GM19035 (cell line): Measurements from ENCODE around the gene FA2H.
"Not testable (repeated sequence)": the region's sequence is repeated elsewhere in the genome, so short reads cannot be mapped to it uniquely, and the experiment has no call there.

ENCODE experiments used
- ATAC-seq: cut with Tn5 transposase; IDR thresholded peaks from one replicate; pipeline ENCODE4 v1.9.1; 2021; ENCODE audit not compliant: unreplicated experiment

The FA2H gene

DNA sequence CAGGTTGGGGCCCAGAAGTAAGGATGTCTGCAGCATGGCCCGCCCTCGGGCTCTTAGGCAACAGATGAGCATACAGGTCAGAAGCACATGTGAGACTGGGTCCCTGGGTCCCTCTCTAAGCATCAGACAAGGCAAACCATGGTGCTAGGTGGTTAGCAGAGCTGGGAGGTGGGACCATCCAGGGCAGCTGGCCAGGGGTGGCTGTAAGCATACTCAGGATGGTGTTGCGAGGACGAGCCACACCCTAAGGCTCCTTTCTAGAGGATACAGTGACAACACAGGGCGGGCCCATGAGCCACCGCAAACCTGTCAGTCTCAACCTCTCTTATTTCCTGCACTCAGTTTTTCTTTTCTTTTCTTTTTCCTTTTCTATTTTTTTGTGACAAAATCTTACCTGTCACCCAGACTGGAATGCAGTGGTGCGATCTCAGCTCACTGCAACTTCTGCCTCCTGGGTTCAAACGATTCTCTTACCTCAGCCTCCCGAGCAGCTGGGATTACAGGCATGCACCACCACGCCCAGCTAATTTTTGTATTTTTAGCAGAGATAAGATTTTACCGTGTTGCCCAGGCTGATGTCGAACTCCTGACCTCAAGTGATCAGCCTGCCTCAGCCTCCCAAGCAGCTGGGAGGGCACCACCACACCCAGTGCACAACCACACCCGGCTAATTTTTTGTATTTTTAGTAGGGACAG is 3.6 kb downstream of the FA2H start:
- ATAC-seq: no peak

DNA sequence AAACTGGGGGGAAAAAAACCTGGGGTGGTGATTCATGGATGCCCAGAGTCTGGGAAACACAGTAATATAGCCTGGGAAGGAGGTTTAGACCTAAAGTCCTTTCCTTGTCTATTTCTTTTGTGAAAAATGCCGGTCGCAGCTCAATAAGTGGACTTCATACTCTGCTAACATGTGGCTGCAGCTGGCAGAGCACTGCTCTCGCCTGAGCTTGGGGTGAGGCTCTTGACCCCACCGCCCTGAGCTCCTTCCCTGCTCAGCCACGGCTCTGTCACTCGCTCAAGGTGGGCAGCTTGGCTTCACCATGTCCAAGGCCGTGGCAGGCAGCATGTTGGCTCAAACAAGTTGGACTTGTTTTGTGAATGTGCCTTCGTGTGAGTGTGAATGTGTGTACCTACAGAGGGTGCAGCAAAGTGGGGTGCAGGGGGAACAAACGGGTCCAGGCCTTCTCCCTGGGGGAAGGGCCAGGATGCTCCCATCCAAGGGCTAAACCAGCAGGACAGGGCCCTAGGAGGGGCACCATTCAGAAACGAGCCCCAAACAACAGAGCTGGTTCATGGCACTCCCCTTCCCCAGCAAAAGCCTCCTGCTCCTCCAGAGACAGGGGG is 4.9 kb downstream of the FA2H start:
- no peak for ATAC-seq

DNA sequence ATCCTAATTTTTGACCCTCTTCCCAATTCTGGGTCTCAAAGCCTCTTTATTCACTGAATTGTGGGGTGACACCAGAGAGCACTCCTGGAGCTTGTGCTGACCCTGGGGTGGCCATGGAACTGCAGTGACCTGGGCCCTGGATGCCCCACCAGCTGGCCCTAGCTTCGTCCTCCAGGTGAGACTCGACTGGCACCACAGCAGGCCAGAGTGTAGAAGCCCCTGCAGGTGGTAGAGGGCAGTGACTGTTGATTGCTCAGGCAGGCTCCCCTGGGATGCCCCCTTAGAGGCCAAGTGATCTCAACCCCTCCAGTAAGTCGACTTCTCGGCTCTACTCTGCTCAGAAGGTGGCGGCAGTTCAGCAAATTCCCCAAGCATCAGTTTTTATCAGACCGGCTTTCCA is 6.4 kb downstream of the FA2H start:
- no peak for ATAC-seq

DNA sequence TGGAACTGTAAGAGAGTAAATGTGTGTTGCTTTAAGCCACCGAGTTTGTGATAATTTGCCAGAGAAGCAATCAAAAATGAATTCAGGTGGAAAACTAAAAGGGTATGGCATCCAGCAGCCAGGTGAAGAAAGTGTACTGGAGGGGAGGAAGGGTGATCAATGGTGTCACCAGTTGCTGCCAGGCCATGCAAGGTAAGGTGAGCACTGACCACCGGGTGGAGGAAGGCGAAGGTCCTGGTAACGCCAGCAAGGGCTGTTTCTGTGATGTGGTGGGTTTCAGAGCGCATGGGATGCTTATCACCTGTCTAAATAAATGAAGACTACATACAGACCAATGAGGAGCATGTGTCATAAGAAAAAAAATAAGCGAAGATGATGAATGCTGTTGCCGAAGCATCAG is 6.9 kb downstream of the FA2H start:
- no peak for ATAC-seq

DNA sequence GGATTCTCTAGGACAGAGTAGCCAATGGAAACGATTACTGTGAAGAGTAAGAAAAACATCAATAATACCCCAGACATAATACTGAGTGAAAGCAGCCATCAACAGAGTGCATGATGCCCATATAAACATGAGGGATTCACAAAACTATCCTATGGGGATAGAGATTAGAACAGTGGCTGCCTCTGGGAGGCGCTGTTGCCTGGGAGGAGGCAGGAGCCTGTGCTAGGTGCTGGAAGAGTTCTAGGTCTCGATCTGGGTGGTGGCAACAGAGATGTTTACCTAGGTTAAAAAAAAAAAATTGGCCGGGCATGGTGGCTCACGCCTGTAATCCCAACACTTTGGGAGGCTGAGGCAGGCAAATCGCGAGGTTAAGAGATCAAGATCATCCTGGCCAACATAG is 7.9 kb downstream of the FA2H start:
- ATAC-seq: no peak

DNA sequence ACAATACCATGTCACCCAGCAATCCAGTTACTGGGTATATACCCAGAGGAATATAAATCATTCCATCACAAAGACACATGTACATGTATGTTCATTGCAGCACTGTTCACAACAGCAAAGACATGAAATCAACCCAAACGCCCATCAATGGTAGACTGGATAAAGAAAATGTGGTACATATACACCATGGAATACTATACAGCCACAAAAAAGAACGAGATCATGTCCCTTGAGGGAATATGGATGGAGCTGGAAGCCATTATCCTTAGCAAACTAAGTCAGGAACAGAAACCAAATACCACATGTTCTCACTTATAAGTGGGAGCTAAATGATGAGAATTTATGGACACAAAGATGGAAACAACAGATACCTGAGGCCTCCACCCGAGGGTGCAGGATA is 10.4 kb downstream of the FA2H start:
- ATAC-seq: not testable (repeated sequence)

DNA sequence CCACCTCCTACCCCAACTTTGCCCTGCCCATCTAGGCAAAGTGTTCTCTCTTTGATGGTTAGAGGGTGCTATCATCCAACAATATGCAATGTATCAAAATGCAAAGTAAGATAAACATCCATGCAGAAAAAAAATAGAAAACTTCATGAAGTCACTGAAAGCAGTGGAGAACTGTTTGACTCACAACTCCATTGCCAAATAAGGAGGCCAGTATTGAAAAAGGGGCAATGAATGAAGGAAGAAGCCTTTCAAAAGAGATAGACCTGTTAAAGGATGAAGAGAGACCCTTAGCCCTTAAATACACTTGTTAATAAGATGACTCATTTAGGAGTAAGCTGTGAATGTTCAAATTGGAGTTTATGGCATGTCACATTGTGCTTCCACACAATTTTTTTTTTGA is 13.0 kb downstream of the FA2H start:
- no peak for ATAC-seq

DNA sequence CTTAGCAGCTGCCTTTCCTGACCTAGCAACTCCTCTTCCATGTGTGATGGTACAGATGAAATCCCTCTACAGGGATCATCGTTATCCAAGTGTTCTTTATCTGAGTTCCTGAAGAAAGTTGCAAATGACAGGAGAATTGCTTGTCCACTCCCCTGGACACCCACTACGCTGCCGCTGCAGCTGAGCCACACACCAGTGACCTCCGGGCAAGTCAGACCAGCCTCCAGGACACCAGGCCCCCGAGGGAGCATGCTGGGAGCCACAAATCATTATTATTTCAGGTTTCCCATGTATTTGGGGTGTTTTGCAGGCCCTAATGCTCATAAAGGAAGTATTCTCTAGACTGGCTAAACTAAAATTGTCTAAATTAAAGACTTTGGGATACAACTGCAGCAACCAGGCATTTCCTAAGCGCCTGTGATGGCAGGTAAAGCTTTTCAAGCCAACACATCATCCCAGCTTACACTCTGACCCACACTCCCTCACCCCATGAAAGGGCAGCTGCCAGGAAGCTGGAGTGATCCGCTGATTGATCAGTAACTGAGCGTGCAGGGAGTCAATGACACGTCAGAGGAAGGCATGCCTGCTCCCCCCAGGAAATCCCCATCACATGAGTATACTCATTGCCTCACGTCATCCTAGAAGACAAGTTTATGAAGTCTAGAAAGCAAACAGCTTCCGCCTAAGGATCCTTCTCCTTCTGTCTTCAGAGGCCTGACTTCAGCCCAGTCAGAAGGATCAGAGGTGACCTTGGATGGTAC is 14.4 kb downstream of the FA2H start:
- no peak for ATAC-seq

DNA sequence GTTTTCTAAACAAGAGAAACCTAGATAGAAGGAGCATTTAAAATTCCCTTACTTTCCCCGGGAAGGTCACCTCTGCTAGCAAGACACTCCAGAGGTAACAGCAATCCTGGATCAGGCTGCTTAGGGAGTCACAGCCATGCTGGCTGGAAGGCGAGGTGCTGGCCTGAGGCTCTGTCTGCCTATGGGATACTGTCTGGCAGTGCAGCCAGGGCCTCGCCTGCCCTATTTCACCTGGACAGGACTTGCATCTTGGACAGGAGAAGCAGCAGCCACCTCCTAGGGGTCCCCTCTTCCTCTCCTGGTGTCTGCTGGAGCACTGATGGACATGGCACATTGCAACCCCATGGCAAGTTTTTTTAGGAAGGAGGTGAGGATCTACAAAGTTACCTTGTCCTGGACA is 15.1 kb downstream of the FA2H start:
- ATAC-seq: no peak

DNA sequence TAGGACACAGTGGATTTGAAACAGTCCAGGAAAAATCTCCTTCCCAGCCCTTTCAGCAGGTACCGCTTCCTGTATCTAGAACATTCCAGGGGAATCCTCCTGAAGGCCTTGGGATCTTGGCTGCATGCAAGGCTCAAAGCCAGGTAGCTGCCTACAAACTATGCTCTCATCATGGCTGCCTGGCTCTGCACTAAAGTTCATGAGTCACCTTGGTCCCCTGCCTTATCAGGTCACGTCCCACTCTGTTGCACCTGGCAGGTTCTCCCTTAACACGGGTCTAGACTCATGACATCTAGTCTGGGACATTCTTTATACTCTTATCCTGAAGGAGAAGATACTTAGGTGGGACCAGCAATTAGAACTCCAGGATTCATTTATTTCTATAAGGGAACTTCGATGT is 15.8 kb downstream of the FA2H start:
- no peak for ATAC-seq

DNA sequence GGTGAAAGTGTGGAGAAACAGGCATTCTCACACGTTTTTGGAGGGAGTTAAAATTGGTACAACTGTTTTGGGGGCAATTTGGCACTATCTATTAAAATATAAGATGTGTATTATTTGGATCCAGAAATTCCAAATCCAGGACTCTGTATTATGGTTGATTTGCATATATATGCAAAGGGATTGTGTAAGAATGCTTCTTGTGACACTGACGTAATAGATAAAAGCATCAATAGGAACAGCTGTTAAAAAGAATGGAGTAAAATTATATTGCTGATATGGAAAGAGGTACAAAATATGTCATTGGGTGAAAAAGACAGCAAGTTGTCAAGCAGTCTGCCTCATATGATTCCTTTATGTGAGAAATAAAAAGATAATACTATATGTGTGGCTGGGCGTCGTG is 17.3 kb downstream of the FA2H start:
- no peak for ATAC-seq

DNA sequence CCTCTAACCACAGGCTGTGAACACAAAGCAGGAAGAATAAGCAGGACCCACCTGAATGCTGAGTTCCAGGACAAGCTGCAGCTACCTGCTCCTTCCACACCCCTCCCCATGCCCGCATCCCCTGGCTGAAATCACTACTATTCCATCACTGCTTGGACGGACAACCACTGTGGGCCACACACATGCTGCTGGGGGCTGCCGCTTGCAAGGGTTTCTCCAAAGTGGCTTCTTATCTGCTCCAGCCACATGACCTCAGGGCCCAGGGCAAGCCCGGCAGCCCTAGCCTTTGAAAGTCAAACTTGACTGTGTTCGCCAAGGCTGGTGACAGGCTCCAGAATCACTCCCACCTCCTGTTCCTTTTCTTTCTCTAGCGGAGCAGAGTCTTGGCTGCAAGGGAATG is 18.4 kb downstream of the FA2H start:
- no peak for ATAC-seq

DNA sequence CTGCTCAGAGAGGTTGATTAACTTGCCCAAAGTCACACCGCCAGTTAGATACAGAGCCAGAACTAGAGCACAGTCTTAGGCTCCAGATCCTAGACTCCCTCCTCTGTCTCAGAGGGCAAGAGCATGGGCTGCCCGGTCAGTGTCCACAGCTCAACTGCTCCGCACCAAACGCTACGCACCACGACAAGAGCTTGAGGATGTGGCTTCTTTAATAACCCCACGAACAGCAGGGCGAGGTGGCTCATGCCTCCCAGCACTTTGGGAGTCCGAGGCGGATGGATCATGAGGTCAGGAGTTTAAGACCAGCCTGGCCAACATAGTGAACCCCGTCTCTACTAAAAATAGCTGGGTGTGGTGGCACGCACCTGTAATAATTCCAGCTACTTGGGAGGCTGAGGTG is 21.4 kb downstream of the FA2H start:
- no peak for ATAC-seq

DNA sequence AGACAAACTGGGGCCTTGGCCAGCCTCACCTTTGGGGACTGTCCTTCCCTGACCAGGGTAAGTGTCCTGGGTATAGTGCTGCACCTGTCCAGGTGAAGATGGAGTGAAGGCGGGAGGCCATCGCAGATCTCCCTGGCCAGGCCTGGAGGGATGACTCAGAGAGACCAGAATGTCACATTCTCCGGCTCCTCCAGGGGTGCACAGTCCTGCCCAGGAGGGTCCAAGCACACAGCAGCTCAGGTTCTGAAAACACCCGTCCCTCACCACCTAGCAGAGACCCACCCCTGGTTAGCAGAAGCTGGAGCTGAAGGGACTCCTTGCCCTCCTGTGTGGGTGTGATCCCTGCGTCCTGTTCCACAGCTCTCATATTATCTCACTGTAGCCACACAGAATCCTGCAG is 21.9 kb downstream of the FA2H start:
- ATAC-seq: no peak

DNA sequence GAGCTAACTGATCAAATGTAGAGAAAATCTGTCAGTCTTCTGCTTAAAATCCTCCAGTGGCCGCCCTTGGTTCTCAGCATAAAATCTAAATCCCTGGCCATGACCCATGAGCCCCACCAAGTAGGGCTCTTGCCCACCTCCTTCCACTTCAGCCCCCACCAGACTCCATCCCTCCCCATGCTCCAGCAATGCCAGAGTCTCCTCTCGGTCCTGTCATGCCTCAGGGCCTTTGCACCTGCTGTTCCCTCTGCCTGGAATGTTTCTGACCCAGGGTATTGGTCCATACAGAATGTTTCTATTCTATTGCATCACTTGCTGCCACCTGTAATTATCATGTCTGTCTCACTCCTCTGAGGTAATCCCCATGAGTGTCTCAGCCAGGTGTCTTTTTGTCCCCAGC is 22.4 kb downstream of the FA2H start:
- ATAC-seq: no peak

DNA sequence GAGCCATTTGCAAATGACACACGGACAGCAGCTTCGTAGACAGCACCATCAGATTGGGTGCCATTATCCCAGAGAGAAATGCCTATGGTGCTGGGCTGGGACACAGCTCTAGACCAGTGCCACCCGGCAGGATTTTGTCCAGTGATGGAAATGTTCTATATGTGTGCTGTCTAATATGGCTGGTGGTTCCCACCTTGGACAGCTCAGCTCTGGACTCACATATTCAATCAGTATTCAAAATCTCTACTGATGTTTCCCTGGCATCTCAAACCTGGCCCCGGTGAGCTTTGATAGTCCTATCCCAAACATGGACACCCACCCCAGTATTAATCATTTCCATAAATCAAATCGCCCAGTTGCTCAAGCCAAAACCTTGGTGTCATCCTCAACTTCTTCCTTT is 23.0 kb downstream of the FA2H start:
- ATAC-seq: no peak

DNA sequence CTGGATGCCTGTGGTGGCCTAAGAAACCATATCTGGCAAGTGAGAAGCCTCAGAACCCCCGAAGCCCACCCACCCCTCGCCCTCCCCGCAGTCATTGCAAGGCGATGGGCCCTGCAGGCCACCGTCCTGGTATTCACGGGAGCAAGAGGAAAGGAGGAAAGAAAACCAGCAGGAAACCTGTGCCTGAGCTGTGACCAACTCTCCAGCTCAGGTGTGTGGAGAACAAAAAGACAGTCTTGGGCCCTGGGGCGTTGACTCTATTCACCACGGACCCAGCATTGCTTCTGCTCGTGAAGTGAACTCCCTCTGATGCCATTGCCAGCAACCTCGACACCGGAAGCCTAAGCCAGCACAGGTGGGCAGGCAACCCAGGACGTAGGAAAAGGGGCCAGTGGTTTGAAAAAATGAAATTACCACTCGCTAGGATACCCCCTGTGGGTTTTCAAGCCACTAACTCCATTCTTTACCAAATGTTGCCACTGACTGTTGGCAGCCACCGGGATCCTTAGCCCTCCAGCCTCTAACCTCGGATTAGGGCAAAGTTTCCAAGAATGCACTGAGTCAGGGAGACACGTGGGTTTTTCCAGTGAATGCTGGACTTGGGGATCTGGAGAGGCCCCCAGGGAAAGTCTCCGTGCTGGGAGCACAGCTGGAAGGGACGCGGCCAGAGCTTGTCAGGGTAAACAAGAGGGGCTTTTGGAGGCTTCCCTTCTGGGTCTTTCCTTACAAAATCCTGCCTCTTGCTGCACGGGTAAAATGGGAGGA is 25.1 kb downstream of the FA2H start:
- ATAC-seq: no peak

DNA sequence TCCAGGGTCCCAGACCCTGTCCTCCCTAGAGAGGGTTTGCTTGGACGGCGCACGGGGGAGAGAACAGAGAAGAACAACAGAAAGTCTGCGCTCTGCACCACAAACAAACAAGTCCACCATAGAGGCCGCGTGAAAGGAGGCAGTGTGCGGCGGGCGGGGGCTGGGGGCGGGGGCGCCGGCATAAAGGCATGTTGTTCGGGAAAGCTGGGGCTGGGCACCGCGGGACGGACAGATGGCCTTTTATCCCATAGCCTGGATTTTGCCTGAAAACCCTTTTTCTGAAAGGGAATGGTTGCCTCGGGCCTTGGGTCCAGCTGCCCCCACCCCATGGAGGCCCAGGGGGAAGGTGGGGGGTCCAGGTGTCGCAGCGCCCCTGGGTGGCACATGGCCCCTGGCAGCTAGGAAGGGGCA is 26.0 kb downstream of the FA2H start:
- ATAC-seq: no peak

DNA sequence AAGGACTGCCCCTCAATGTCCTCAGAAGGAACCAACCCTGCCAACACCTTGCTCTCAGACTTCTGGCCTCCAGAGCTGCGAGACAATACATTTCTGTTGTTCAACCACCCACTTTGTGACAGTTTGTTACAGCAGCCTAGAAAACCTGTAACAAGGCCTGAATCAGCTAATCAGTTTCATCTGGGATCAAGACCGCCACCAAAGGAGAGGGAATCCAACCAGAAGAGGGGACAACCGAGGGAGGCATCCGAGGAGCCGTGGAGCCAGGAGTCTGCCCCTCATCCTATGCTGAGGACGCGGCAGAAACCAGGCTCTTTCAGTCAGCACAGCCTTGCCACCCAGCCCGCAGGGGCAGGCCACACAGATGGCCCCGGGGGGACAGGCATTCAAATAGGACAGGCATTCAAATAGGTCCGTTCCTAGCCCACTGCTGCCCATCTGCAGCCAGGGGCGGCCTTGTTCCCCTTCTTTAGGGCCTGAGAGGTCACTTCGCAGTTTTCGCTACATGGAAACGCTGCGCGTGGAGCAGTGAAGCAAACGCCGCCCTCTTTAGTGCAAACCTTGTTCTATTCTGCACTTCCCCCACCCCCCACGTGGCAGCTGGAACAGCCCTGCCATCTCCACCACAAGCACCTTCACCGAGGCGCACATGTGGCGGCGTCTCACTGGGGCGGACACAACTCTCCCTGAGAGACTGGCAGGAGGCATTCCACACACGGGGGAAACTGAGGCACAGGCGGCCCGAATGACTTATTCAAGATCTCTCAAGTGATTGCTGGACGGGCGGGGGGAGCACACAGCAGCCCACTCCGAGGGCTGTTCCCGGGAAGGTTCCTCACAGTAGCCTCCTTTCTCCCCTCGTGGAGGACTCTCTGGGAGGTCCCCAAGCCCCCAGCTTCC is 26.7 kb downstream of the FA2H start:
- no peak for ATAC-seq

DNA sequence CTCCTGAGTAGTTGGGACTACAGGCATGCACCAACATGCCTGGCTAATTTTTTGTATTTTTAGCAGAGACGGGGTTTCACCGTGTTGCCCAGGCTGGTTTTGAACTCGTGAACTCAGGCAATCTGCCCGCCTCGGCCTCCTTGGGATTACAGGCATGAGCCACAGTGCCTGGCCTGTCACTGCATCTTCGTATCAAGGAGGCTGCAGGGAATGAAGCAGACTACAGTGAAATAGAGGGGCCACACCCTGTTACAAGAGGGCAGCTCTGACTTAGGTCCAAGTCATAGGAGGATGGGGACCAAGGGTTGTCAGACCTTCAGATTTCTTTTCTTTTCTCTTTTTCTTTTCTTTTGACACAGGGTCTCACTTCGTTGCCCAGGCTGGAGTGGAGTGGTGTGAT is 28.7 kb downstream of the FA2H start:
- no peak for ATAC-seq
